ENCODE measurements around the gene IL1RL2.

IL1RL2 gene

GRCh38 chr2:102261467-102262135, 74.8 kb downstream of the IL1RL2 start:
- no peaks in the 10 kb centered on the region for H3K9me2 ChIP-seq (replicated peaks; ENCODE audit: insufficient read depth, low read length)
- H3K9me3 ChIP-seq (replicated peaks; ENCODE audit: insufficient read depth, low read length): no peaks in the 10 kb centered on the region
- no peak for TF ChIP-seq EZH2 (optimal IDR thresholded peaks at IDR 0.05; ENCODE audit: low read depth, low read length)
- TF ChIP-seq, protein P1, sequence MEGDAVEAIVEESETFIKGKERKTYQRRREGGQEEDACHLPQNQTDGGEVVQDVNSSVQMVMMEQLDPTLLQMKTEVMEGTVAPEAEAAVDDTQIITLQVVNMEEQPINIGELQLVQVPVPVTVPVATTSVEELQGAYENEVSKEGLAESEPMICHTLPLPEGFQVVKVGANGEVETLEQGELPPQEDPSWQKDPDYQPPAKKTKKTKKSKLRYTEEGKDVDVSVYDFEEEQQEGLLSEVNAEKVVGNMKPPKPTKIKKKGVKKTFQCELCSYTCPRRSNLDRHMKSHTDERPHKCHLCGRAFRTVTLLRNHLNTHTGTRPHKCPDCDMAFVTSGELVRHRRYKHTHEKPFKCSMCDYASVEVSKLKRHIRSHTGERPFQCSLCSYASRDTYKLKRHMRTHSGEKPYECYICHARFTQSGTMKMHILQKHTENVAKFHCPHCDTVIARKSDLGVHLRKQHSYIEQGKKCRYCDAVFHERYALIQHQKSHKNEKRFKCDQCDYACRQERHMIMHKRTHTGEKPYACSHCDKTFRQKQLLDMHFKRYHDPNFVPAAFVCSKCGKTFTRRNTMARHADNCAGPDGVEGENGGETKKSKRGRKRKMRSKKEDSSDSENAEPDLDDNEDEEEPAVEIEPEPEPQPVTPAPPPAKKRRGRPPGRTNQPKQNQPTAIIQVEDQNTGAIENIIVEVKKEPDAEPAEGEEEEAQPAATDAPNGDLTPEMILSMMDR (IDR thresholded peaks at IDR 0.05; ENCODE audit: low read length): no peak
- TF ChIP-seq EZH2phosphoT487 (IDR thresholded peaks at IDR 0.05; ENCODE audit: low read length): no peak
- no peaks in the 10 kb centered on the region for H3K79me2 ChIP-seq (ENCODE audit: low read length)
- no peak for DNase-seq
- no peak overlapping the region for H3K27ac ChIP-seq (ENCODE audit: low read length)
- no peaks in the 10 kb centered on the region for H3F3A ChIP-seq (ENCODE audit: insufficient read depth, low read length)
- no peaks in the 10 kb centered on the region for H4K20me1 ChIP-seq (ENCODE audit: insufficient read depth, low read length)
- no peaks in the 10 kb centered on the region for H3K36me3 ChIP-seq (replicated peaks; ENCODE audit: insufficient read depth, low read length)
- no peak overlapping the region for H3K4me3 ChIP-seq (ENCODE audit: low read length)
- H3K9ac ChIP-seq (ENCODE audit: low read length): no peak overlapping the region
- no peak overlapping the region for H3K4me2 ChIP-seq (ENCODE audit: low read depth, low read length)
- no peaks in the 10 kb centered on the region for H3K27me3 ChIP-seq (replicated peaks; ENCODE audit: insufficient read depth, low read length)
- no peaks in the 10 kb centered on the region for H3K4me1 ChIP-seq (ENCODE audit: low read length)
- no peak overlapping the region for H2AFZ ChIP-seq (ENCODE audit: low read length)

- no peak overlapping the region for H3K4me3 ChIP-seq (ENCODE audit: low read length)
- H3K9me2 ChIP-seq (replicated peaks; ENCODE audit: insufficient read depth, low read length): no peaks in the 10 kb centered on the region
- DNase-seq: no peak
- H3K9me3 ChIP-seq (replicated peaks; ENCODE audit: insufficient read depth, low read length): no peaks in the 10 kb centered on the region
- no peaks in the 10 kb centered on the region for H3K36me3 ChIP-seq (replicated peaks; ENCODE audit: insufficient read depth, low read length)
- no peak overlapping the region for H3K4me2 ChIP-seq (ENCODE audit: low read depth, low read length)
- no peak overlapping the region for H3K9ac ChIP-seq (ENCODE audit: low read length)
- no peaks in the 10 kb centered on the region for H3F3A ChIP-seq (ENCODE audit: insufficient read depth, low read length)
- no peaks in the 10 kb centered on the region for H3K27me3 ChIP-seq (replicated peaks; ENCODE audit: insufficient read depth, low read length)
- H3K79me2 ChIP-seq (ENCODE audit: low read length): no peaks in the 10 kb centered on the region
- no peaks in the 10 kb centered on the region for H3K4me1 ChIP-seq (ENCODE audit: low read length)
- TF ChIP-seq EZH2phosphoT487 (IDR thresholded peaks at IDR 0.05; ENCODE audit: low read length) (no peak), EZH2 (optimal IDR thresholded peaks at IDR 0.05; ENCODE audit: low read depth, low read length) (no peak)
- TF ChIP-seq, protein P1 (IDR thresholded peaks at IDR 0.05; ENCODE audit: low read length): no peak
- no peak overlapping the region for H2AFZ ChIP-seq (ENCODE audit: low read length)
- no peak overlapping the region for H3K27ac ChIP-seq (ENCODE audit: low read length)
- H4K20me1 ChIP-seq (ENCODE audit: insufficient read depth, low read length): no peaks in the 10 kb centered on the region
These were observed 75.7 kb downstream of the IL1RL2 start for GRCh38 chr2:102262216-102263129.

GRCh38 chr2:102264952-102265351, 78.1 kb downstream of the IL1RL2 start:
- Histone ChIP-seq H3K4me3 (ENCODE audit: low read length) (no peak overlapping the region), H3K9ac (ENCODE audit: low read length) (no peak overlapping the region), H4K20me1 (ENCODE audit: insufficient read depth, low read length) (no peaks in the 10 kb centered on the region), H3K9me3 (replicated peaks; ENCODE audit: insufficient read depth, low read length) (no peaks in the 10 kb centered on the region), H3K27ac (ENCODE audit: low read length) (no peak overlapping the region), H3F3A (ENCODE audit: insufficient read depth, low read length) (no peaks in the 10 kb centered on the region), H3K36me3 (replicated peaks; ENCODE audit: insufficient read depth, low read length) (no peaks in the 10 kb centered on the region), H3K79me2 (ENCODE audit: low read length) (no peaks in the 10 kb centered on the region), H3K4me2 (ENCODE audit: low read depth, low read length) (no peak overlapping the region), H3K9me2 (replicated peaks; ENCODE audit: insufficient read depth, low read length) (no peaks in the 10 kb centered on the region), H3K4me1 (ENCODE audit: low read length) (no peaks in the 10 kb centered on the region), H2AFZ (ENCODE audit: low read length) (no peak overlapping the region), H3K27me3 (replicated peaks; ENCODE audit: insufficient read depth, low read length) (no peaks in the 10 kb centered on the region)
- no peak for TF ChIP-seq EZH2phosphoT487 (IDR thresholded peaks at IDR 0.05; ENCODE audit: low read length)
- TF ChIP-seq, protein P1 (IDR thresholded peaks at IDR 0.05; ENCODE audit: low read length): no peak
- TF ChIP-seq EZH2 (optimal IDR thresholded peaks at IDR 0.05; ENCODE audit: low read depth, low read length): no peak
- no peak for DNase-seq
